Pons (tissue), 1 donor: ENCODE measurements around the gene FZR1.
A peak's percentile ranks its signal among the peaks of the same experiment; 100 is the strongest.

Source experiments
- DNase-seq: peaks from one replicate; pipeline ENCODE4 v3.0.0-alpha.2; 2016; ENCODE audit warnings: low spot score

The FZR1 gene

GRCh38 chr19:3505598-3506383 lies at the start of gene FZR1:
Gene FZR1, plus strand, starts transcription at chr19:3506311. Its CDS starts 16,679 bp downstream, at chr19:3522990.
- DNase-seq = peak; percentile 98

- no peak for DNase-seq
These were observed 49.1 kb upstream of the FZR1 start for GRCh38 chr19:3456925-3457527.

GRCh38 chr19:3457528-3458228 lies 48.4 kb upstream of the FZR1 start:
- no peak for DNase-seq

GRCh38 chr19:3458229-3459088 lies 47.7 kb upstream of the FZR1 start:
- DNase-seq = no peak

GRCh38 chr19:3459089-3459881 lies 46.8 kb upstream of the FZR1 start:
- peak; percentile 76 for DNase-seq

GRCh38 chr19:3459965-3460582 lies 46.0 kb upstream of the FZR1 start:
- no peak for DNase-seq

- no peak for DNase-seq
These were observed 43.0 kb upstream of the FZR1 start for GRCh38 chr19:3462991-3463713.

- no peak for DNase-seq
These were observed 42.2 kb upstream of the FZR1 start for GRCh38 chr19:3463714-3464586.

GRCh38 chr19:3464587-3465235 lies 41.4 kb upstream of the FZR1 start:
- DNase-seq = no peak

GRCh38 chr19:3465552-3465951 lies 40.6 kb upstream of the FZR1 start:
- DNase-seq = no peak

GRCh38 chr19:3466635-3467034 lies 39.5 kb upstream of the FZR1 start:
- DNase-seq = peak; percentile 38

GRCh38 chr19:3467437-3468198 lies 38.5 kb upstream of the FZR1 start:
- DNase-seq = no peak

GRCh38 chr19:3468211-3468610 lies 37.9 kb upstream of the FZR1 start:
- no peak for DNase-seq

GRCh38 chr19:3469638-3470499 lies 36.2 kb upstream of the FZR1 start:
- DNase-seq = no peak

- DNase-seq = no peak
These were observed 35.5 kb upstream of the FZR1 start for GRCh38 chr19:3470500-3471128.

GRCh38 chr19:3471954-3472655 lies 34.0 kb upstream of the FZR1 start:
- DNase-seq = no peak
